Measurements from ENCODE around the gene H3-3A.
"Not testable (repeated sequence)": the region's sequence is repeated elsewhere in the genome, so short reads cannot be mapped to it uniquely, and the experiment has no call there.

Gene H3-3A

GRCh38 chr1:226085675-226086285 lies 23.3 kb downstream of the H3-3A start:
- DNase-seq (ENCODE audit: low read depth, low spot score), result no peak

- DNase-seq (ENCODE audit: low read depth, low spot score), result no peak
Measured at GRCh38 chr1:226086776-226087175, 24.3 kb downstream of the H3-3A start.

- no peak for DNase-seq (ENCODE audit: low read depth, low spot score)
Measured at GRCh38 chr1:226091461-226091860, 28.9 kb downstream of the H3-3A start.

- DNase-seq (ENCODE audit: low read depth, low spot score), result not testable (repeated sequence)
Measured at GRCh38 chr1:226092048-226092820, 29.7 kb downstream of the H3-3A start.

GRCh38 chr1:226092965-226093364 lies 30.4 kb downstream of the H3-3A start:
- DNase-seq (ENCODE audit: low read depth, low spot score), result no peak

GRCh38 chr1:226093621-226094020 lies 31.1 kb downstream of the H3-3A start:
- DNase-seq (ENCODE audit: low read depth, low spot score), result no peak

- no peak for DNase-seq (ENCODE audit: low read depth, low spot score)
Measured at GRCh38 chr1:226094451-226094850, 31.9 kb downstream of the H3-3A start.

- no peak for DNase-seq (ENCODE audit: low read depth, low spot score)
Measured at GRCh38 chr1:226095286-226095685, 32.8 kb downstream of the H3-3A start.

GRCh38 chr1:226097866-226098625 lies 35.5 kb downstream of the H3-3A start:
- no peak for DNase-seq (ENCODE audit: low read depth, low spot score)

GRCh38 chr1:226098870-226099835 lies 36.6 kb downstream of the H3-3A start:
- no peak for DNase-seq (ENCODE audit: low read depth, low spot score)

- DNase-seq (ENCODE audit: low read depth, low spot score), result no peak
Measured at GRCh38 chr1:226100436-226101391, 38.2 kb downstream of the H3-3A start.

- DNase-seq (ENCODE audit: low read depth, low spot score), result no peak
Measured at GRCh38 chr1:226104671-226105121, 42.2 kb downstream of the H3-3A start.

- DNase-seq (ENCODE audit: low read depth, low spot score), result no peak
Measured at GRCh38 chr1:226107471-226108460, 45.2 kb downstream of the H3-3A start.

GRCh38 chr1:226108935-226109828 lies 46.7 kb downstream of the H3-3A start:
- DNase-seq (ENCODE audit: low read depth, low spot score), result no peak

GRCh38 chr1:226109829-226110248 lies 47.3 kb downstream of the H3-3A start:
- peak; percentile 49 for DNase-seq (ENCODE audit: low read depth, low spot score)

GRCh38 chr1:226110249-226111097 lies 48.0 kb downstream of the H3-3A start:
- DNase-seq (ENCODE audit: low read depth, low spot score), result no peak

Data from activated naive CD8-positive, alpha-beta T cell treated with anti-CD3 and anti-CD28 coated beads, Interleukin-2, amount 50 U/mL, for 16 hours (primary cell).